RCC 7860 (cell line): Measurements from ENCODE around the gene CCDC81.
"Not testable (repeated sequence)": the region's sequence is repeated elsewhere in the genome, so short reads cannot be mapped to it uniquely, and the experiment has no call there.

Experiments used
- DNase-seq: peaks from one replicate; pipeline ENCODE4 v3.0.0-alpha.2; 2015; ENCODE audit warnings: low spot score
- FAIRE-seq: peaks from 2 replicates; lab custom pipeline; 2012; peaks lifted over from hg19 to GRCh38; lab: Jason Lieb, UNC

Gene CCDC81

GRCh38 chr11:86374586-86374985 lies at the start of gene CCDC81:
Gene CCDC81 (plus strand): TSS chr11:86374887. CDS start chr11:86375164, 277 bp downstream.
- DNase-seq, result no peak
- FAIRE-seq, result no peak

- DNase-seq, result no peak
- no peak for FAIRE-seq
Measured at GRCh38 chr11:86335131-86335767, 39.4 kb upstream of the CCDC81 start.

- no peak for DNase-seq
- FAIRE-seq, result no peak
Measured at GRCh38 chr11:86337227-86337626, 37.5 kb upstream of the CCDC81 start.

GRCh38 chr11:86341382-86341781 lies 33.3 kb upstream of the CCDC81 start:
- FAIRE-seq (no peak), DNase-seq (no peak)

GRCh38 chr11:86346513-86346912 lies 28.2 kb upstream of the CCDC81 start:
- no peak for FAIRE-seq
- DNase-seq, result no peak

GRCh38 chr11:86355256-86355655 lies 19.4 kb upstream of the CCDC81 start:
- DNase-seq (no peak), FAIRE-seq (peak; percentile 62)

- not testable (repeated sequence) for DNase-seq
Measured at GRCh38 chr11:86357412-86357811, 17.3 kb upstream of the CCDC81 start.

GRCh38 chr11:86358720-86359119 lies 16.0 kb upstream of the CCDC81 start:
- no peak for FAIRE-seq
- DNase-seq, result no peak

More at GRCh38 chr11:86357412-86357811, 17.3 kb upstream of the CCDC81 start:
- not testable (repeated sequence) for FAIRE-seq

GRCh38 chr11:86360775-86361395 lies 13.8 kb upstream of the CCDC81 start:
- no peak for FAIRE-seq

GRCh38 chr11:86363424-86363823 lies 11.3 kb upstream of the CCDC81 start:
- FAIRE-seq, result no peak
- no peak for DNase-seq

More at GRCh38 chr11:86360775-86361395, 13.8 kb upstream of the CCDC81 start:
- DNase-seq, result no peak

GRCh38 chr11:86365546-86365945 lies 9.1 kb upstream of the CCDC81 start:
- no peak for FAIRE-seq

GRCh38 chr11:86369668-86370067 lies 5.0 kb upstream of the CCDC81 start:
- DNase-seq, result no peak
- FAIRE-seq, result no peak

More at GRCh38 chr11:86365546-86365945, 9.1 kb upstream of the CCDC81 start:
- DNase-seq, result no peak

- no peak for DNase-seq
- FAIRE-seq, result no peak
Measured at GRCh38 chr11:86370171-86370570, 4.5 kb upstream of the CCDC81 start.

- no peak for FAIRE-seq
Measured at GRCh38 chr11:86370922-86371594, 3.6 kb upstream of the CCDC81 start.

GRCh38 chr11:86372041-86372440 lies 2.6 kb upstream of the CCDC81 start:
- no peak for FAIRE-seq
- no peak for DNase-seq

More at GRCh38 chr11:86370922-86371594, 3.6 kb upstream of the CCDC81 start:
- peak; percentile 58 for DNase-seq

- FAIRE-seq (no peak), DNase-seq (no peak)
Measured at GRCh38 chr11:86372586-86372985, 2.1 kb upstream of the CCDC81 start.

GRCh38 chr11:86374069-86374468 lies 618 bp upstream of the CCDC81 start:
- FAIRE-seq, result no peak
- DNase-seq, result no peak

- DNase-seq (no peak), FAIRE-seq (no peak)
Measured at GRCh38 chr11:86377972-86378371, 3.3 kb downstream of the CCDC81 start.

GRCh38 chr11:86380295-86381059 lies 5.8 kb downstream of the CCDC81 start:
- no peak for FAIRE-seq
- DNase-seq, result no peak

GRCh38 chr11:86383041-86383955 lies 8.6 kb downstream of the CCDC81 start:
- no peak for DNase-seq
- no peak for FAIRE-seq
